ENCODE measurements around the gene PLIN3. TPM values are rescaled to one million over a fixed set of nuclear protein-coding genes. Genes with fewer than 3 reads are reported as not detected.
A peak's percentile ranks its signal among the peaks of the same experiment; 100 is the strongest.

Gene PLIN3
- total and polyA plus RNA-seq, 4 donors: 18.0 to 105 (median 50.5) TPM

- no peaks in the 10 kb centered on the region for H3K9me3 ChIP-seq (ENCODE audit: control insufficient read depth in 4 of 4, insufficient read depth in 3 of 4, low read length in 3 of 4)
- no peaks in the 10 kb centered on the region for H3K36me3 ChIP-seq (ENCODE audit: control insufficient read depth in 4 of 4, insufficient read depth in 4 of 4, low read length in 4 of 4)
- ATAC-seq (ENCODE audit: insufficient read depth, low FRiP score) (no peak), DNase-seq (no peak)
- H3K27ac ChIP-seq (ENCODE audit: low read depth in 1 of 2, low read length in 1 of 2): peak overlapping the region; percentile 76 to 92
- H3K9ac ChIP-seq (ENCODE audit: insufficient read depth in 1 of 2, low read length in 2 of 2): peak overlapping the region; percentile 65 to 73
- TF ChIP-seq CTCF (IDR thresholded peaks at IDR 0.05; ENCODE audit: control extremely low read depth, extremely low read depth): no peak
- no peaks in the 10 kb centered on the region for H3K27me3 ChIP-seq (ENCODE audit: control insufficient read depth in 3 of 3, insufficient read depth in 3 of 3, low read length in 2 of 3)
- H3K4me1 ChIP-seq (ENCODE audit: control insufficient read depth in 5 of 5, insufficient read depth in 5 of 5, low read length in 5 of 5): peaks cover 0 to 10% (median 0%) of the 10 kb centered on the region in 5 donors
- 59 to 65% methylated on average over 6 of the region's 6 CpGs for WGBS, 2 donors
- peak overlapping the region; percentile 89 for H3K4me3 ChIP-seq
Measured at GRCh38 chr19:4830768-4831265, 36.6 kb downstream of the PLIN3 start.

GRCh38 chr19:4830332-4830731 lies 37.1 kb downstream of the PLIN3 start:
- ATAC-seq (ENCODE audit: insufficient read depth, low FRiP score) (no peak), DNase-seq (no peak)
- H3K4me3 ChIP-seq: peak overlapping the region; percentile 89
- no peaks in the 10 kb centered on the region for H3K27me3 ChIP-seq (ENCODE audit: control insufficient read depth in 3 of 3, insufficient read depth in 3 of 3, low read length in 2 of 3)
- H3K27ac ChIP-seq (ENCODE audit: low read depth in 1 of 2, low read length in 1 of 2): peak overlapping the region in 1 of 2 donors; percentile 92
- 88 to 95% methylated on average over 6 of the region's 6 CpGs for WGBS, 2 donors
- no peaks in the 10 kb centered on the region for H3K9me3 ChIP-seq (ENCODE audit: control insufficient read depth in 4 of 4, insufficient read depth in 3 of 4, low read length in 3 of 4)
- no peaks in the 10 kb centered on the region for H3K36me3 ChIP-seq (ENCODE audit: control insufficient read depth in 4 of 4, insufficient read depth in 4 of 4, low read length in 4 of 4)
- peaks cover 0 to 10% (median 0%) of the 10 kb centered on the region in 5 donors for H3K4me1 ChIP-seq (ENCODE audit: control insufficient read depth in 5 of 5, insufficient read depth in 5 of 5, low read length in 5 of 5)
- no peak overlapping the region for H3K9ac ChIP-seq (ENCODE audit: insufficient read depth in 1 of 2, low read length in 2 of 2)
- TF ChIP-seq CTCF (IDR thresholded peaks at IDR 0.05; ENCODE audit: control extremely low read depth, extremely low read depth): no peak

- H3K27me3 ChIP-seq (ENCODE audit: control insufficient read depth in 3 of 3, insufficient read depth in 3 of 3, low read length in 2 of 3): no peaks in the 10 kb centered on the region
- ATAC-seq (ENCODE audit: insufficient read depth, low FRiP score) (no peak), DNase-seq (no peak)
- WGBS, 2 donors: 62 to 64% methylated on average over 16 of the region's 16 CpGs
- H3K4me1 ChIP-seq (ENCODE audit: control insufficient read depth in 5 of 5, insufficient read depth in 5 of 5, low read length in 5 of 5): peaks cover 0 to 10% (median 0%) of the 10 kb centered on the region in 5 donors
- H3K9me3 ChIP-seq (ENCODE audit: control insufficient read depth in 4 of 4, insufficient read depth in 3 of 4, low read length in 3 of 4): no peaks in the 10 kb centered on the region
- peaks cover 0 to 1% (median 0%) of the 10 kb centered on the region in 4 donors for H3K36me3 ChIP-seq (ENCODE audit: control insufficient read depth in 4 of 4, insufficient read depth in 4 of 4, low read length in 4 of 4)
- TF ChIP-seq CTCF (IDR thresholded peaks at IDR 0.05; ENCODE audit: control extremely low read depth, extremely low read depth): no peak
- H3K27ac ChIP-seq (ENCODE audit: low read depth in 1 of 2, low read length in 1 of 2): peak overlapping the region in 1 of 2 donors; percentile 63
- no peak overlapping the region for H3K9ac ChIP-seq (ENCODE audit: insufficient read depth in 1 of 2, low read length in 2 of 2)
- no peak overlapping the region for H3K4me3 ChIP-seq
Measured at GRCh38 chr19:4829001-4829712, 38.3 kb downstream of the PLIN3 start.

Measured in lung (tissue), 12 donors.